Measurements from ENCODE around the gene CPED1.

DNA sequence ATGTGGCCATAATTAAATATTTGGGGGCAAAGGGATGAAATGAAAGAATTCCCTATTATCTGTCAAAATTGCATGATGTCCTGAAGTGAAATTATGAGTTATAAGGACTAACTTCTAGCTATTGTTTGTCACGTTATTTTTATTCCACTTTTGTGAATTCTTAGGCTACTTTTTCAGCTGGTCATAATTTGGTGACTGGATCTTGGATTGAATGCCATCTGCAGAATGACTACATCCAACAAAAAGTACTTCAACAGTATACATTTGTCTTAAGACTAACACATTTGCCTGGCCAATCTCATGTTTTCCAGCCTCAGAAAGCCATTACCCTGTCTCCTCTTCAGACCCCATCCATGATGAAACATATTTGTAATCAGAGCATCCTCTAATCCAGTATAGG lies 292.1 kb downstream of the CPED1 start:
- TF ChIP-seq, protein P1, sequence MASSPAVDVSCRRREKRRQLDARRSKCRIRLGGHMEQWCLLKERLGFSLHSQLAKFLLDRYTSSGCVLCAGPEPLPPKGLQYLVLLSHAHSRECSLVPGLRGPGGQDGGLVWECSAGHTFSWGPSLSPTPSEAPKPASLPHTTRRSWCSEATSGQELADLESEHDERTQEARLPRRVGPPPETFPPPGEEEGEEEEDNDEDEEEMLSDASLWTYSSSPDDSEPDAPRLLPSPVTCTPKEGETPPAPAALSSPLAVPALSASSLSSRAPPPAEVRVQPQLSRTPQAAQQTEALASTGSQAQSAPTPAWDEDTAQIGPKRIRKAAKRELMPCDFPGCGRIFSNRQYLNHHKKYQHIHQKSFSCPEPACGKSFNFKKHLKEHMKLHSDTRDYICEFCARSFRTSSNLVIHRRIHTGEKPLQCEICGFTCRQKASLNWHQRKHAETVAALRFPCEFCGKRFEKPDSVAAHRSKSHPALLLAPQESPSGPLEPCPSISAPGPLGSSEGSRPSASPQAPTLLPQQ (tag by site-specific recombination; IDR thresholded peaks at IDR 0.05) = no peak
- TF ChIP-seq, protein P2, sequence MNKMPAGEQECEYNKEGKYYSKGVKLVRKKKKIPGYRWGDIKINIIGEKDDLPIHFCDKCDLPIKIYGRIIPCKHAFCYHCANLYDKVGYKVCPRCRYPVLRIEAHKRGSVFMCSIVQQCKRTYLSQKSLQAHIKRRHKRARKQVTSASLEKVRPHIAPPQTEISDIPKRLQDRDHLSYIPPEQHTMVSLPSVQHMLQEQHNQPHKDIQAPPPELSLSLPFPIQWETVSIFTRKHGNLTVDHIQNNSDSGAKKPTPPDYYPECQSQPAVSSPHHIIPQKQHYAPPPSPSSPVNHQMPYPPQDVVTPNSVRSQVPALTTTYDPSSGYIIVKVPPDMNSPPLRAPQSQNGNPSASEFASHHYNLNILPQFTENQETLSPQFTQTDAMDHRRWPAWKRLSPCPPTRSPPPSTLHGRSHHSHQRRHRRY (tag by site-specific recombination; IDR thresholded peaks at IDR 0.05) = no peak
- TF ChIP-seq, protein P3, sequence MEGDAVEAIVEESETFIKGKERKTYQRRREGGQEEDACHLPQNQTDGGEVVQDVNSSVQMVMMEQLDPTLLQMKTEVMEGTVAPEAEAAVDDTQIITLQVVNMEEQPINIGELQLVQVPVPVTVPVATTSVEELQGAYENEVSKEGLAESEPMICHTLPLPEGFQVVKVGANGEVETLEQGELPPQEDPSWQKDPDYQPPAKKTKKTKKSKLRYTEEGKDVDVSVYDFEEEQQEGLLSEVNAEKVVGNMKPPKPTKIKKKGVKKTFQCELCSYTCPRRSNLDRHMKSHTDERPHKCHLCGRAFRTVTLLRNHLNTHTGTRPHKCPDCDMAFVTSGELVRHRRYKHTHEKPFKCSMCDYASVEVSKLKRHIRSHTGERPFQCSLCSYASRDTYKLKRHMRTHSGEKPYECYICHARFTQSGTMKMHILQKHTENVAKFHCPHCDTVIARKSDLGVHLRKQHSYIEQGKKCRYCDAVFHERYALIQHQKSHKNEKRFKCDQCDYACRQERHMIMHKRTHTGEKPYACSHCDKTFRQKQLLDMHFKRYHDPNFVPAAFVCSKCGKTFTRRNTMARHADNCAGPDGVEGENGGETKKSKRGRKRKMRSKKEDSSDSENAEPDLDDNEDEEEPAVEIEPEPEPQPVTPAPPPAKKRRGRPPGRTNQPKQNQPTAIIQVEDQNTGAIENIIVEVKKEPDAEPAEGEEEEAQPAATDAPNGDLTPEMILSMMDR (tag by site-specific recombination; IDR thresholded peaks at IDR 0.05) = no peak
